ENCODE results near the gene MCTP1.
"Not testable (repeated sequence)": the region's sequence is repeated elsewhere in the genome, so short reads cannot be mapped to it uniquely, and the experiment has no call there.

The MCTP1 gene

DNA sequence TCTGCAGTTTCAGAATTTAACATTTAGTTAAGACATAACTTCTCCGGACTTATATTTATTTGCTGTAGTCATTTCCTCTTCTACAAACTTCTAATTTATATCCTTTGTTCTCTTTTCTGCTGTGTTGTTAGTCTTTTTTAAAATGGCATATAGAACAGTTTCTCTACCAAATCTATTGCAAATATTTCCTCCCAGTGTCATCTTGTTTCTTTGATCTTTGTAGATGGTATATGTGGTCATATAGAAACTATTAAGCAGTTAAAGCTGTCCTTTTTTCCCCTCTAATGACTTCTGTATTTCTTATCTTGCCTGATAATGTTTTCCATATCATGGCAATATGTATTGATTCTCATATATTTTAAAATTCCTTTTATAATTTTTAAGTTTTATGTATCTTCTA lies 264.5 kb downstream of the MCTP1 start:
- DNase-seq (ENCODE audit: low read depth, low spot score): no peak
- WGBS (ENCODE audit: insufficient coverage, insufficient read length): no CpG with 5 or more reads among the region's 1 CpG
- Histone ChIP-seq H3K9me3 (ENCODE audit: control insufficient read depth, insufficient read depth, low read length) (no peaks in the 10 kb centered on the region), H3K4me3 (ENCODE audit: low read length) (no peak overlapping the region), H3K4me1 (ENCODE audit: control insufficient read depth, insufficient read depth, low read length) (no peaks in the 10 kb centered on the region), H3K36me3 (ENCODE audit: control insufficient read depth, insufficient read depth, low read length) (no peaks in the 10 kb centered on the region), H3K27ac (ENCODE audit: low read length) (no peak overlapping the region), H3K27me3 (ENCODE audit: control insufficient read depth, insufficient read depth, low read length) (no peaks in the 10 kb centered on the region)

DNA sequence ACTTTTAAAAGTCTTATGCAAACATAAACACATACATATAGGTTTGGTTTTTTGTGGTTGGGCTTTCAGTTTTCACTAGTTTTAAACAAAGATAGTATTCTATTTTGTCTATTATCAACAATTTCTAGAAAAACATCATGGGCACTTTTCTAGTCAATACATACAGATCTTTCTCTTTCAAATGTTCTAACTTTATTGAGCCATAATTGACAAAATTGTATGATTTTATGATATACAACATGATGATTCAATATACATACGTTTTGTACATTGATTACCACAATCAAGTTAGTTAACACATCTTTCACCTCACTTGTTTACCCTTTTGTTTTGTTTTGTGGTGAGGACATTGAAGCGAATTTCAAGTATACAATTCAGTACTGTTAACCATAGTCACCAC lies 265.9 kb downstream of the MCTP1 start:
- H3K9me3 ChIP-seq (ENCODE audit: control insufficient read depth, insufficient read depth, low read length): no peaks in the 10 kb centered on the region
- no peak overlapping the region for H3K27ac ChIP-seq (ENCODE audit: low read length)
- no peaks in the 10 kb centered on the region for H3K27me3 ChIP-seq (ENCODE audit: control insufficient read depth, insufficient read depth, low read length)
- no peak overlapping the region for H3K4me3 ChIP-seq (ENCODE audit: low read length)
- DNase-seq (ENCODE audit: low read depth, low spot score): no peak
- no peaks in the 10 kb centered on the region for H3K4me1 ChIP-seq (ENCODE audit: control insufficient read depth, insufficient read depth, low read length)
- no CpG with 5 or more reads among the region's 2 CpGs for WGBS (ENCODE audit: insufficient coverage, insufficient read length)
- H3K36me3 ChIP-seq (ENCODE audit: control insufficient read depth, insufficient read depth, low read length): no peaks in the 10 kb centered on the region

DNA sequence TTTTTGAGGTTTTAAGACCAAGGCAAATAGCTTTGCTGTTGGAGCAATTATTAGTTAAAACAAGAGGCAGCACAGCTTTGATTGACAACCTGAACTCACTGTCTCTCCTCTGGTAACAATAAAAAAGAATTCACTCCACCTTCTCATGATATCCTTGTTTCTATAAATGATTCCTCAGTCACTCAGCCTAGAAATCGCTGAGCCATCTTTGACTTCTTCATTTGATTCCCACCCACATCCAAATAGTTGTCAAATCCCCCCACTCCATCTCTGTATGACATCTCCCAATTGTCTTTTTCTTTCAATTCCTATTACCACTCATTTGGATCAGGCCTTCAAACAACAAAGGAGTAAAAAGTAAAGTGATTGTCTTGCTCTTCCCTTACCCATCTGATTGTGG lies 266.4 kb downstream of the MCTP1 start:
- no peak for DNase-seq (ENCODE audit: low read depth, low spot score)
- Histone ChIP-seq H3K4me3 (ENCODE audit: low read length) (no peak overlapping the region), H3K4me1 (ENCODE audit: control insufficient read depth, insufficient read depth, low read length) (no peaks in the 10 kb centered on the region), H3K27me3 (ENCODE audit: control insufficient read depth, insufficient read depth, low read length) (no peaks in the 10 kb centered on the region), H3K9me3 (ENCODE audit: control insufficient read depth, insufficient read depth, low read length) (no peaks in the 10 kb centered on the region), H3K36me3 (ENCODE audit: control insufficient read depth, insufficient read depth, low read length) (no peaks in the 10 kb centered on the region), H3K27ac (ENCODE audit: low read length) (no peak overlapping the region)
- WGBS (ENCODE audit: insufficient coverage, insufficient read length): no CpG with 5 or more reads among the region's 1 CpG

DNA sequence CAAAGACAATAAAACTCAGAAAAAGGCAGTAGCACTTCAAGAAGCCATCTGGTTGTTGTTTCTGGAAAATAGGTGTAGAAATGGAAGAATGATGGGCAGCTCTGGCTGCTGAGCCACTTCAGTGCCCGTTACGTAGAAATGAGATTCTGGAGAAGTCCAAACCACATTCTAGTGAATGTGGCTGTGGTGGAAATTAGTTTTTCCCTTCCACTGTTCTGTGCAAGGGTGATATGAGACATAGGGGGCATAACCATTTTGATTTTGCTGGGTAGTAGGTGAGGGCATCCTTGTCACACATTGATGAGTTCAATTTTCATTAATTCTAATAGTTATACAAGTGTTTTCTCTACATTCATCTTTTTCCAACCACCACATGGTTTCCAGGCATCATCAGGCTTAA lies 275.1 kb downstream of the MCTP1 start:
- no peaks in the 10 kb centered on the region for H3K27me3 ChIP-seq (ENCODE audit: control insufficient read depth, insufficient read depth, low read length)
- H3K4me1 ChIP-seq (ENCODE audit: control insufficient read depth, insufficient read depth, low read length): no peaks in the 10 kb centered on the region
- WGBS (ENCODE audit: insufficient coverage, insufficient read length): no CpG with 5 or more reads among the region's 2 CpGs
- DNase-seq (ENCODE audit: low read depth, low spot score): no peak
- H3K27ac ChIP-seq (ENCODE audit: low read length): no peak overlapping the region
- H3K4me3 ChIP-seq (ENCODE audit: low read length): no peak overlapping the region
- H3K36me3 ChIP-seq (ENCODE audit: control insufficient read depth, insufficient read depth, low read length): no peaks in the 10 kb centered on the region
- H3K9me3 ChIP-seq (ENCODE audit: control insufficient read depth, insufficient read depth, low read length): no peaks in the 10 kb centered on the region

DNA sequence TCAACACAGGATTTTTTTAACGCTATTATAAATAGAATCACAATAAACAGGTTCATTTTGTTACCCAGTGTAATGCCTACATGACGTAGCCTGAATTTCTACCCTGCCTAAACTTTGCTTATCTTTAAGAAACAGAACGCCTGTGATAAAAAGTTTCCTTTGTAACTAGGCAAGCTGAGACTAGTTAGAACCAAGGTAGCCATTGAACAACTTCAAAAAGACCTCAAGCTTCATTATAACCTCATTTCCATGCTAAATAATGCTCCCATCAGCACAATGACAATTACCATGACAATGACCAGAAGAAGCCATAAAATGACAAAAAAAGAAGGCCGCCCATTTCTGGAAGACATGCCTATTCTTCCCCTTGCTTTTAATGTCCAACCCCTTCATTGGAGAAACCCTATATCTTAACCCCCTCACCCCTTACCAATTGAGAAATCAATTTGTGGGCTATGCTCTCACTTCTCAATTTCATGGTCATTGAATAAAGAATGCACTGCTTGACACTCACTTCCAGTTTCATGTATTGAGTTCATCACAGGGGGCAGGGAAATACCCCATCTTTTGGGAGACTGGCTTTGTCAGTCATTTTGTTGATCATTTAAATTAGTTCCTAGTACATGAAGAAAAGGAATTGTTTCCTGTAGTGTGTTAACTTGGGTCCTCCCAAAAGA lies 276.8 kb downstream of the MCTP1 start:
- no peak overlapping the region for H3K27ac ChIP-seq (ENCODE audit: low read length)
- no peak overlapping the region for H3K4me3 ChIP-seq (ENCODE audit: low read length)
- no CpG with 5 or more reads among the region's 4 CpGs for WGBS (ENCODE audit: insufficient coverage, insufficient read length)
- no peaks in the 10 kb centered on the region for H3K27me3 ChIP-seq (ENCODE audit: control insufficient read depth, insufficient read depth, low read length)
- H3K4me1 ChIP-seq (ENCODE audit: control insufficient read depth, insufficient read depth, low read length): no peaks in the 10 kb centered on the region
- peaks cover 2% of the 10 kb centered on the region; the same call in 1 of the 2 replicates for H3K9me3 ChIP-seq (ENCODE audit: control insufficient read depth, insufficient read depth, low read length)
- no peaks in the 10 kb centered on the region for H3K36me3 ChIP-seq (ENCODE audit: control insufficient read depth, insufficient read depth, low read length)
- DNase-seq (ENCODE audit: low read depth, low spot score): no peak

DNA sequence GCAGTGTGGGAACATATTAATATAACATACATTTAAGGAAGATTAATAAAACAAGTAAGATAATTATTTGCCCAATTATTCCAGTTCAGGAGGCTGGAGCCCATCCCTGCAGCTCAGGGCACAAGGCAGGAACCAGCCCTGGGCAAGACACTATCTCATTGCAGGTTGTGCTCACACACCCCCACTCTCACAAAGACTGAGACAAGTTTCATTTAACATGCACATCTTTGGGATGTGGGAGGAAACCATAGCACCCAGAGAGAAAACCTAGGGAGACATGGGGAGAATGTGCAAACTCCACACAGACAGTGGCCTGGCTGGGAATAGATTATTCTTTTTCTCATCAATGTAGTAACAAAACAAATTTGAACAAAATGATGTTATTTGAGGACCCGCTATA lies 279.1 kb downstream of the MCTP1 start:
- no CpG with 5 or more reads among the region's 1 CpG for WGBS (ENCODE audit: insufficient coverage, insufficient read length)
- H3K9me3 ChIP-seq (ENCODE audit: control insufficient read depth, insufficient read depth, low read length): peaks cover 2% of the 10 kb centered on the region; the same call in 1 of the 2 replicates
- H3K4me1 ChIP-seq (ENCODE audit: control insufficient read depth, insufficient read depth, low read length): no peaks in the 10 kb centered on the region
- no peak overlapping the region for H3K4me3 ChIP-seq (ENCODE audit: low read length)
- DNase-seq (ENCODE audit: low read depth, low spot score): no peak
- H3K27ac ChIP-seq (ENCODE audit: low read length): no peak overlapping the region
- no peaks in the 10 kb centered on the region for H3K27me3 ChIP-seq (ENCODE audit: control insufficient read depth, insufficient read depth, low read length)
- no peaks in the 10 kb centered on the region for H3K36me3 ChIP-seq (ENCODE audit: control insufficient read depth, insufficient read depth, low read length)

DNA sequence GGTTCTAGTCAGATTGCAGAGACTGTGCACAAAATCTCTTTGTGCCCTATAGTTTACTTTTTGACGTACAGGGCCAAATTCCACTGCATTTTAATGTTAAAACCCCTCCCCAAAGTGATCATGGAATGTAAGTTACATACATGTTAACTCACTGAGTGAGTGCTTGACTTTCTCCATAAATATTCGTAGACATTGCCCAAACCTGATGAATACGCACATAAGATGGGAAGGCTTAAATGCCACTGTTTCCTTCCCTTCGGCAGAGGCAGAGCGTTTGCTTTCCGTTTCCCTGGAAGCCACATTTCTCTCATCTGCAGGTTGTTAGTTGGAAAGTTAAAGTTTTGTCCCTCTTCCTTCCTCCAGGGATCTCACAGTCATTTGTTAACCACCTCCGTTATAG lies 286.2 kb downstream of the MCTP1 start:
- Histone ChIP-seq H3K9me3 (ENCODE audit: control insufficient read depth, insufficient read depth, low read length) (no peaks in the 10 kb centered on the region), H3K4me1 (ENCODE audit: control insufficient read depth, insufficient read depth, low read length) (no peaks in the 10 kb centered on the region), H3K36me3 (ENCODE audit: control insufficient read depth, insufficient read depth, low read length) (no peaks in the 10 kb centered on the region), H3K27me3 (ENCODE audit: control insufficient read depth, insufficient read depth, low read length) (no peaks in the 10 kb centered on the region), H3K4me3 (ENCODE audit: low read length) (no peak overlapping the region), H3K27ac (ENCODE audit: low read length) (no peak overlapping the region)
- DNase-seq (ENCODE audit: low read depth, low spot score): no peak
- WGBS (ENCODE audit: insufficient coverage, insufficient read length): no CpG with 5 or more reads among the region's 7 CpGs

DNA sequence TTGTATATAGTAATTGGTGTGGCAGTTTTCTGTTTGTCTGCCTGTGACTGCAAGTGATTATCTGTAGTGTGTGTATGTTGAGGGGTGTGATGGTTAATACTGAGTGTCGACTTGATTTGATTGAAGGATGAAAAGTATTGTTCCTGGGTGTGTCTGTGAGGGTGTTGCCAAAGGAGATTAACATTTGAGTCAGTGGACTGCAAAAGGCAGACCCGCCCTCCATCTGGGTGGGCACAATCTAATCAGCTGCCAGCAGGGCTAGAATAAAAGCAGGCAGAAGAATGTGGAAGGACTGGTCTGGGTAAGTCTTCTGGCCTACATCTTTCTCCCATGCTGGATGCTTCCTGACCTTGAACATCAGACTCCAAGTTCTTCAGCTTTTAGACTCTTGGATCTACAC lies 290.4 kb downstream of the MCTP1 start:
- H3K9me3 ChIP-seq (ENCODE audit: control insufficient read depth, insufficient read depth, low read length); H3K4me3 ChIP-seq (ENCODE audit: low read length); H3K27ac ChIP-seq (ENCODE audit: low read length); H3K36me3 ChIP-seq (ENCODE audit: control insufficient read depth, insufficient read depth, low read length); H3K27me3 ChIP-seq (ENCODE audit: control insufficient read depth, insufficient read depth, low read length); DNase-seq (ENCODE audit: low read depth, low spot score); H3K4me1 ChIP-seq (ENCODE audit: control insufficient read depth, insufficient read depth, low read length): not testable (repeated sequence)
- no CpG with 5 or more reads among the region's 2 CpGs for WGBS (ENCODE audit: insufficient coverage, insufficient read length)

DNA sequence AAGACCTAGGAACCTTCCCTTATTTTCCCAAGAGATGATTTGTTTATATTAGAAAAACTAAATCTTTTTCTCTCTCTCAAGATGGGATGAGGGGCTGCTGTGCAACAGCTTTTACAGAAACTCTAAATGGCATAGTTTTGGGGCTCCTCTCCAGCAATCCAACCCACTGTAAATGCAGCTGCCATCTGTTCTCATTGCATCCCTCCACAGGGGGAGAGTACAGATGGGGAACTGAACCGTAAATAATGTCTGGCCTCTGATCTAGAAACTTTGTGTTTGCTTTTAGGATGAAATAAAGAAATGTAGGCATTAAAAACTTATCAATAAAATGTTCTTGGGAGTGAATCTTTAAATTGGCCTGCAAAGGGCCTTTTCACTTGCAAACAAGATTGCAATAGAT lies 291.4 kb downstream of the MCTP1 start:
- H3K4me1 ChIP-seq (ENCODE audit: control insufficient read depth, insufficient read depth, low read length): no peaks in the 10 kb centered on the region
- no peaks in the 10 kb centered on the region for H3K27me3 ChIP-seq (ENCODE audit: control insufficient read depth, insufficient read depth, low read length)
- H3K36me3 ChIP-seq (ENCODE audit: control insufficient read depth, insufficient read depth, low read length): no peaks in the 10 kb centered on the region
- DNase-seq (ENCODE audit: low read depth, low spot score): no peak
- H3K27ac ChIP-seq (ENCODE audit: low read length): no peak overlapping the region
- H3K9me3 ChIP-seq (ENCODE audit: control insufficient read depth, insufficient read depth, low read length): no peaks in the 10 kb centered on the region
- H3K4me3 ChIP-seq (ENCODE audit: low read length): no peak overlapping the region
- no CpG with 5 or more reads among the region's 1 CpG for WGBS (ENCODE audit: insufficient coverage, insufficient read length)

DNA sequence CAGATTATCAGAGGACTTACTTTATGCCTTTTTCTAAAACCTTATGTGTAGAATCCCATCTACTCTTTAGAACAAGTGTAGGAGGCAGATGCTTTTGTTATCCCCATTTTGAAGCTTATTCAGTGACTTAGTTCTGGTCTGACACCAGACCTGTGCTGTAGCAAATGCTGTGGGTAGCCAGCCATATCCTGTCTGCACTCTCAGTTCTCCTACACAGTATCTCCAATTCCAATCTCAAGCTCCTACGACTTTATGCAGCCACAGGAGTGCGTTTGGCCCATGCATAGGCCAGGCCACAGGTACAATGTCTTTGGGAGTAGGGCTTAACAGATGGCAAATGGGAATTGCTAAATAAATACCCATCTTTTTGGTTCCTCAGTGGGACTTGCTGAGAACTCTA lies 292.6 kb downstream of the MCTP1 start:
- Histone ChIP-seq H3K27ac (ENCODE audit: low read length) (no peak overlapping the region), H3K9me3 (ENCODE audit: control insufficient read depth, insufficient read depth, low read length) (no peaks in the 10 kb centered on the region), H3K27me3 (ENCODE audit: control insufficient read depth, insufficient read depth, low read length) (no peaks in the 10 kb centered on the region), H3K4me1 (ENCODE audit: control insufficient read depth, insufficient read depth, low read length) (no peaks in the 10 kb centered on the region), H3K4me3 (ENCODE audit: low read length) (no peak overlapping the region), H3K36me3 (ENCODE audit: control insufficient read depth, insufficient read depth, low read length) (no peaks in the 10 kb centered on the region)
- WGBS (ENCODE audit: insufficient coverage, insufficient read length): no CpG with 5 or more reads among the region's 2 CpGs
- DNase-seq (ENCODE audit: low read depth, low spot score): no peak

DNA sequence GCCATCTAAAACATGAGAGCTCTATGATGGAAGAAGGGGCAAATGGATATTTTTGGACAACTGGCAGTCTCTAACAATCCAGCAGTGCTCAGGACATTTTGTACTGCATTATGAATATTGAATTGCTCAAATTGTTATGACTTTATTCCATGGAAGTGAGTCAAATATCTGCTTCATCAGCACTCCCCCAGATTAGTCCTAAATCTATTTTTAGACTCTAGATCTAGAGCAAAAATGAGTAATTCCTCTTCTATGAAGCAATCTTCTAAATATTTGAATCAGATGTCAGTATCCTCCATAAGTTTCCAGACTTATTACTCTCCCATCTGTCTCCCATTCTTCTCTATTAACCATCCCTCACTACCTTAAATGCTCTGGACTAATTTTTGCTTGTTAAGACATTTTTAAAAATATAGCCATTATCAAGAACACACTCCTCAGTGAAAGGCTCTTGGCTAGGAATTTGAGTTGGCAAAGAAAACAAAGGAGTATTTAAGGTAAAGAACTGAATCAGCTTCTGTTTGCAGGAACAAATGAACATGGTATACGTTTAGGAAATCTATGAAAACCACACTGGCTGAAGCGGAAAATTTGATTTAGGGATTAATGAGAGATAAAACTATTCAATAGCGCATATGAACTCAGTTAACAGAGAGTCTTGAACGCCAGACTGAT lies 300.9 kb downstream of the MCTP1 start:
- no CpG with 5 or more reads among the region's 4 CpGs for WGBS (ENCODE audit: insufficient coverage, insufficient read length)
- Histone ChIP-seq H3K27ac (ENCODE audit: low read length) (no peak overlapping the region), H3K4me1 (ENCODE audit: control insufficient read depth, insufficient read depth, low read length) (no peaks in the 10 kb centered on the region), H3K4me3 (ENCODE audit: low read length) (no peak overlapping the region), H3K9me3 (ENCODE audit: control insufficient read depth, insufficient read depth, low read length) (no peaks in the 10 kb centered on the region), H3K36me3 (ENCODE audit: control insufficient read depth, insufficient read depth, low read length) (no peaks in the 10 kb centered on the region), H3K27me3 (ENCODE audit: control insufficient read depth, insufficient read depth, low read length) (no peaks in the 10 kb centered on the region)
- DNase-seq (ENCODE audit: low read depth, low spot score): no peak
